ENCODE data around the gene NAPEPLD.

- no peak for TF ChIP-seq CTCF (IDR thresholded peaks at IDR 0.05)
- TF ChIP-seq POLR2A (IDR thresholded peaks at IDR 0.05) = no peak
Observed at GRCh38 chr7:103149808-103150180, 895 bp upstream of the NAPEPLD start.

Measured in Peyer's patch (tissue), 4 donors.